Liver (tissue), 9 donors: ENCODE results near the gene GRB2. TPM values are rescaled to one million over a fixed set of nuclear protein-coding genes. Genes with fewer than 3 reads are reported as not detected.

Experiments used
- DNase-seq: peaks from one replicate; pipeline ENCODE4 v3.0.0-alpha.2; 2017; ENCODE audit warnings: low spot score
- H3K27ac ChIP-seq, 2 donors: one replicate each; pipeline ENCODE4 v1.7.0; 2013; ENCODE audit warnings: inconsistent platforms in 2 of 2, low read length in 2 of 2, control low read depth in 1 of 2, low read depth in 1 of 2, mild to moderate bottlenecking in 1 of 2
- H3K27me3 ChIP-seq, 4 donors: one replicate each; pipeline versions ENCODE4 v1.6.1 to v1.7.0; 2013; ENCODE audit warnings: low read length in 3 of 4, inconsistent platforms in 1 of 4, mild to moderate bottlenecking in 1 of 4, moderate library complexity in 1 of 4; ENCODE audit not compliant: control insufficient read depth in 4 of 4, insufficient read depth in 4 of 4
- H3K36me3 ChIP-seq, 4 donors: one replicate each; pipeline versions ENCODE4 v1.6.1 to v1.7.0; 2013; ENCODE audit warnings: low read length in 3 of 4, mild to moderate bottlenecking in 3 of 4, low read depth in 1 of 4, moderate library complexity in 1 of 4; ENCODE audit not compliant: control insufficient read depth in 4 of 4, insufficient read depth in 3 of 4
- H3K4me1 ChIP-seq, 4 donors: one replicate each; pipeline versions ENCODE4 v1.6.1 to v1.7.0; 2013; ENCODE audit warnings: low read length in 3 of 4, mild to moderate bottlenecking in 3 of 4, moderate library complexity in 1 of 4; ENCODE audit not compliant: control insufficient read depth in 4 of 4, insufficient read depth in 4 of 4
- H3K4me3 ChIP-seq, 3 donors: one replicate each; pipeline versions ENCODE4 v1.6.1 to v1.7.0; 2013; ENCODE audit warnings: low read length in 3 of 3, control low read depth in 1 of 3, low read depth in 1 of 3, mild to moderate bottlenecking in 1 of 3
- H3K9ac ChIP-seq, 2 donors: one replicate each; pipeline ENCODE4 v1.7.0; 2013; ENCODE audit warnings: low read length in 2 of 2, mild to moderate bottlenecking in 2 of 2, moderate library complexity in 2 of 2, control low read depth in 1 of 2, low read depth in 1 of 2
- H3K9me3 ChIP-seq, 4 donors: one replicate each; pipeline versions ENCODE4 v1.6.1 to v1.7.0; 2013; ENCODE audit warnings: low read length in 3 of 4; ENCODE audit not compliant: control insufficient read depth in 4 of 4
- EGR1 ChIP-seq, 2 donors: IDR thresholded peaks; 2 replicates each; pipeline ENCODE4 v1.6.1; 2016 to 2018; ENCODE audit warnings: antibody characterized with exemption in 2 of 2, low read depth in 2 of 2
- FOXA1 ChIP-seq: IDR thresholded peaks from 2 replicates; pipeline ENCODE4 v1.6.1; 2016; ENCODE audit warnings: antibody characterized with exemption
- GABPA ChIP-seq, 2 donors: IDR thresholded peaks in 1 of 2; conservative IDR thresholded peaks in 1 of 2; 2 replicates each; pipeline ENCODE4 v1.6.1; 2016; ENCODE audit warnings: antibody characterized with exemption in 2 of 2, mild to moderate bottlenecking in 1 of 2, moderate library complexity in 1 of 2
- HNF4G ChIP-seq: IDR thresholded peaks from 2 replicates; pipeline ENCODE4 v1.6.1; 2016; ENCODE audit warnings: antibody characterized with exemption
- JUND ChIP-seq, 2 donors: IDR thresholded peaks; 2 replicates each; pipeline ENCODE4 v1.6.1; 2016; ENCODE audit warnings: antibody characterized with exemption in 2 of 2
- RAD21 ChIP-seq, 2 donors: IDR thresholded peaks; 2 replicates each; pipeline ENCODE4 v1.6.1; 2016; ENCODE audit warnings: antibody characterized with exemption in 2 of 2, mild to moderate bottlenecking in 2 of 2
- SP1 ChIP-seq: IDR thresholded peaks from 2 replicates; pipeline ENCODE4 v1.6.1; 2018; ENCODE audit warnings: antibody characterized with exemption, mild to moderate bottlenecking
- TAF1 ChIP-seq: conservative IDR thresholded peaks from 2 replicates; pipeline ENCODE4 v1.6.1; 2016; ENCODE audit warnings: antibody characterized with exemption, mild to moderate bottlenecking
- YY1 ChIP-seq: IDR thresholded peaks from 2 replicates; pipeline ENCODE4 v1.6.1; 2016; ENCODE audit warnings: antibody characterized with exemption, mild to moderate bottlenecking
- WGBS: extraction: QIAGEN DNeasy Blood & Tissue Kit; methylation state at CpG from one replicate; pipeline ENCODE4 v1.1.7; 2013; 5-methylcytosine and 5-hydroxymethylcytosine counted together
- polyA plus RNA-seq, 2 donors: library from polyadenylated mRNA; stranded (reverse) in 1 of 2; unstranded in 1 of 2; fragments of 200-250 nt in 1 of 2; fragments of >200 nt in 1 of 2; fragmentation: Nextera tagmentation in 1 of 2; extraction: Ambion mirVana in 1 of 2; gene quantifications; one replicate each; pipeline versions ENCODE4 v1.2.1 to v1.2.3, GENCODE V29; 2013 to 2015
- total RNA-seq, 2 donors: library from RNA; depleted of rRNA; stranded (reverse); fragments of >200 nt; gene quantifications; one replicate each; pipeline ENCODE4 v1.2.3, GENCODE V29; 2014
- TF ChIP-seq, protein P1 (sequence below): IDR thresholded peaks from 2 replicates; pipeline ENCODE4 v1.6.1; 2016; ENCODE audit warnings: antibody characterized with exemption, mild to moderate bottlenecking
- TF ChIP-seq, protein P2 (sequence below): IDR thresholded peaks from 2 replicates; pipeline ENCODE4 v1.6.1; 2016; ENCODE audit warnings: antibody characterized with exemption
- TF ChIP-seq, protein P3 (sequence below): IDR thresholded peaks from 2 replicates; pipeline ENCODE4 v1.6.1; 2016; ENCODE audit warnings: antibody characterized with exemption
- TF ChIP-seq, protein P4 (sequence below): fragments of 150-350 bp; IDR thresholded peaks from 2 replicates; pipeline ENCODE4 v1.5.1; 2017; ENCODE audit warnings: improper control_type of control experiment, low read depth, low read length; ENCODE audit not compliant: missing input control
- TF ChIP-seq, protein P5 (sequence below): IDR thresholded peaks from 2 replicates; pipeline ENCODE4 v1.6.1; 2016; ENCODE audit warnings: antibody characterized with exemption
- donor health status: healthy.
- donor health status: healthy.
- donor health status: healthy.
- donor health status: healthy.
- donor health status: healthy.

The GRB2 gene
- total and polyA plus RNA-seq, 4 donors, result 36.0 to 91.8 (median 49.6) TPM

DNA sequence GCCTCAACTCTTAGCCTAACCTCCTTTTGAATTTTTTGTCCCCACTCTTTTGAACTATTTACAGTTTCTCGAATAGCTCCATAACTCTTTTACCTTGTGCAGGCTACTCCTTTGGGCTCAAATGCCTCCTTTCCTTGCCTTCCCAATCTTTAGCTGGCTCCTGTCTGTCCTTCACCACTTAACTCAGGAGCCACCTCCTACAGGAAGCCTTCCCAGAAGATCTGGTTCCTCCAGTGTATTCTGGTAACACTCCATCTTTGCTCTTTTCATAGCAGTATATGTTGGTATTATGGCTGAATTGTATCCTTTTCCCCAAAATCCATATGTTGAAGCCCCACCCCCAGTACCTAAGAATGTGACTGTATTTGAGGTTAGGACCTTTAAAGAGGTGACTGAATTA lies 9.0 kb upstream of the GRB2 start:
- H3K4me3 ChIP-seq, result no peak overlapping the region
- peaks cover 0 to 6% (median 3%) of the 10 kb centered on the region in 4 donors for H3K4me1 ChIP-seq
- no peak overlapping the region for H3K27ac ChIP-seq
- H3K36me3 ChIP-seq, result no peaks in the 10 kb centered on the region
- TF ChIP-seq SP1 (no peak), TAF1 (no peak), RAD21 (IDR thresholded peaks at IDR 0.05) (no peak), JUND (IDR thresholded peaks at IDR 0.05) (no peak), EGR1 (IDR thresholded peaks at IDR 0.05; ENCODE audit: low read depth in 2 of 2) (no peak), GABPA (IDR thresholded peaks at IDR 0.05 in 1 of 2, conservative IDR thresholded peaks at IDR 0.05 in 1 of 2) (no peak), HNF4G (no peak), FOXA1 (no peak), YY1 (no peak)
- TF ChIP-seq, protein P1, sequence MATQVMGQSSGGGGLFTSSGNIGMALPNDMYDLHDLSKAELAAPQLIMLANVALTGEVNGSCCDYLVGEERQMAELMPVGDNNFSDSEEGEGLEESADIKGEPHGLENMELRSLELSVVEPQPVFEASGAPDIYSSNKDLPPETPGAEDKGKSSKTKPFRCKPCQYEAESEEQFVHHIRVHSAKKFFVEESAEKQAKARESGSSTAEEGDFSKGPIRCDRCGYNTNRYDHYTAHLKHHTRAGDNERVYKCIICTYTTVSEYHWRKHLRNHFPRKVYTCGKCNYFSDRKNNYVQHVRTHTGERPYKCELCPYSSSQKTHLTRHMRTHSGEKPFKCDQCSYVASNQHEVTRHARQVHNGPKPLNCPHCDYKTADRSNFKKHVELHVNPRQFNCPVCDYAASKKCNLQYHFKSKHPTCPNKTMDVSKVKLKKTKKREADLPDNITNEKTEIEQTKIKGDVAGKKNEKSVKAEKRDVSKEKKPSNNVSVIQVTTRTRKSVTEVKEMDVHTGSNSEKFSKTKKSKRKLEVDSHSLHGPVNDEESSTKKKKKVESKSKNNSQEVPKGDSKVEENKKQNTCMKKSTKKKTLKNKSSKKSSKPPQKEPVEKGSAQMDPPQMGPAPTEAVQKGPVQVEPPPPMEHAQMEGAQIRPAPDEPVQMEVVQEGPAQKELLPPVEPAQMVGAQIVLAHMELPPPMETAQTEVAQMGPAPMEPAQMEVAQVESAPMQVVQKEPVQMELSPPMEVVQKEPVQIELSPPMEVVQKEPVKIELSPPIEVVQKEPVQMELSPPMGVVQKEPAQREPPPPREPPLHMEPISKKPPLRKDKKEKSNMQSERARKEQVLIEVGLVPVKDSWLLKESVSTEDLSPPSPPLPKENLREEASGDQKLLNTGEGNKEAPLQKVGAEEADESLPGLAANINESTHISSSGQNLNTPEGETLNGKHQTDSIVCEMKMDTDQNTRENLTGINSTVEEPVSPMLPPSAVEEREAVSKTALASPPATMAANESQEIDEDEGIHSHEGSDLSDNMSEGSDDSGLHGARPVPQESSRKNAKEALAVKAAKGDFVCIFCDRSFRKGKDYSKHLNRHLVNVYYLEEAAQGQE, result no peak
- TF ChIP-seq, protein P2, sequence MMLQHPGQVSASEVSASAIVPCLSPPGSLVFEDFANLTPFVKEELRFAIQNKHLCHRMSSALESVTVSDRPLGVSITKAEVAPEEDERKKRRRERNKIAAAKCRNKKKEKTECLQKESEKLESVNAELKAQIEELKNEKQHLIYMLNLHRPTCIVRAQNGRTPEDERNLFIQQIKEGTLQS, result no peak
- TF ChIP-seq, protein P3, sequence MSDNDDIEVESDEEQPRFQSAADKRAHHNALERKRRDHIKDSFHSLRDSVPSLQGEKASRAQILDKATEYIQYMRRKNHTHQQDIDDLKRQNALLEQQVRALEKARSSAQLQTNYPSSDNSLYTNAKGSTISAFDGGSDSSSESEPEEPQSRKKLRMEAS, result no peak
- TF ChIP-seq, protein P4, sequence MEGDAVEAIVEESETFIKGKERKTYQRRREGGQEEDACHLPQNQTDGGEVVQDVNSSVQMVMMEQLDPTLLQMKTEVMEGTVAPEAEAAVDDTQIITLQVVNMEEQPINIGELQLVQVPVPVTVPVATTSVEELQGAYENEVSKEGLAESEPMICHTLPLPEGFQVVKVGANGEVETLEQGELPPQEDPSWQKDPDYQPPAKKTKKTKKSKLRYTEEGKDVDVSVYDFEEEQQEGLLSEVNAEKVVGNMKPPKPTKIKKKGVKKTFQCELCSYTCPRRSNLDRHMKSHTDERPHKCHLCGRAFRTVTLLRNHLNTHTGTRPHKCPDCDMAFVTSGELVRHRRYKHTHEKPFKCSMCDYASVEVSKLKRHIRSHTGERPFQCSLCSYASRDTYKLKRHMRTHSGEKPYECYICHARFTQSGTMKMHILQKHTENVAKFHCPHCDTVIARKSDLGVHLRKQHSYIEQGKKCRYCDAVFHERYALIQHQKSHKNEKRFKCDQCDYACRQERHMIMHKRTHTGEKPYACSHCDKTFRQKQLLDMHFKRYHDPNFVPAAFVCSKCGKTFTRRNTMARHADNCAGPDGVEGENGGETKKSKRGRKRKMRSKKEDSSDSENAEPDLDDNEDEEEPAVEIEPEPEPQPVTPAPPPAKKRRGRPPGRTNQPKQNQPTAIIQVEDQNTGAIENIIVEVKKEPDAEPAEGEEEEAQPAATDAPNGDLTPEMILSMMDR, result no peak
- TF ChIP-seq, protein P5, sequence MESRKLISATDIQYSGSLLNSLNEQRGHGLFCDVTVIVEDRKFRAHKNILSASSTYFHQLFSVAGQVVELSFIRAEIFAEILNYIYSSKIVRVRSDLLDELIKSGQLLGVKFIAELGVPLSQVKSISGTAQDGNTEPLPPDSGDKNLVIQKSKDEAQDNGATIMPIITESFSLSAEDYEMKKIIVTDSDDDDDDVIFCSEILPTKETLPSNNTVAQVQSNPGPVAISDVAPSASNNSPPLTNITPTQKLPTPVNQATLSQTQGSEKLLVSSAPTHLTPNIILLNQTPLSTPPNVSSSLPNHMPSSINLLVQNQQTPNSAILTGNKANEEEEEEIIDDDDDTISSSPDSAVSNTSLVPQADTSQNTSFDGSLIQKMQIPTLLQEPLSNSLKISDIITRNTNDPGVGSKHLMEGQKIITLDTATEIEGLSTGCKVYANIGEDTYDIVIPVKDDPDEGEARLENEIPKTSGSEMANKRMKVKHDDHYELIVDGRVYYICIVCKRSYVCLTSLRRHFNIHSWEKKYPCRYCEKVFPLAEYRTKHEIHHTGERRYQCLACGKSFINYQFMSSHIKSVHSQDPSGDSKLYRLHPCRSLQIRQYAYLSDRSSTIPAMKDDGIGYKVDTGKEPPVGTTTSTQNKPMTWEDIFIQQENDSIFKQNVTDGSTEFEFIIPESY, result no peak
- no peaks in the 10 kb centered on the region for H3K27me3 ChIP-seq
- 80% methylated on average over 1 of the region's 1 CpG for WGBS
- no peaks in the 10 kb centered on the region for H3K9me3 ChIP-seq
- no peak overlapping the region for H3K9ac ChIP-seq
- DNase-seq, result no peak
